H4 (cell line): ENCODE results near the gene NIPA2. TPM values are rescaled to one million over a fixed set of nuclear protein-coding genes. Genes with fewer than 3 reads are reported as not detected.
A peak's percentile ranks its signal among the peaks of the same experiment; 100 is the strongest.

Experiments used
- DNase-seq: peaks from one replicate; pipeline ENCODE4 v3.0.0-alpha.2; 2015; ENCODE audit warnings: low spot score
- total RNA-seq: library from RNA; depleted of rRNA; stranded (reverse); fragments of >200 nt; shearing (Covaris generic); gene quantifications from 2 replicates; pipeline ENCODE4 v1.2.3, GENCODE V29; 2014

Gene NIPA2
- total RNA-seq, 1 experiment from 2014 or later = 125 TPM

DNA sequence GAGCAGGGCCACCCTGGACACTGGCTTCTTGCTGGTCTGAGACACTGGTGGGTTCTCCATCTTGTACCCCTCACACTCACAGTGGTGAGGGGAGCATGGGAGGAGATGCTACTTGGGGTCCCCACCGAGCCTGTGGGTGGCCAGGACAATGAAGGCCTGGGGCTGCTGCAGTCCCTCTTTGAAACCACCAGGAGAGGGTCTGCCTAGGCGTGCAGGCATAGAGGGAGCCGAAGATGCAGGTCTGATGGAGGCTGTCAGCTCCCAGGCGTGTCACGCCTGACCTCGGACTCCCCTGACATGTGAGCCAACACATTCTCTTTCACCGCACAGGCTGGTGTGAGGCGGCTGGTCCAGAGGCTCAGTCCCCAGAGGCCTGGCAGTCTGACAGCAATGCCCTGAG is 39.1 kb downstream of the NIPA2 start:
- no peak for DNase-seq

DNA sequence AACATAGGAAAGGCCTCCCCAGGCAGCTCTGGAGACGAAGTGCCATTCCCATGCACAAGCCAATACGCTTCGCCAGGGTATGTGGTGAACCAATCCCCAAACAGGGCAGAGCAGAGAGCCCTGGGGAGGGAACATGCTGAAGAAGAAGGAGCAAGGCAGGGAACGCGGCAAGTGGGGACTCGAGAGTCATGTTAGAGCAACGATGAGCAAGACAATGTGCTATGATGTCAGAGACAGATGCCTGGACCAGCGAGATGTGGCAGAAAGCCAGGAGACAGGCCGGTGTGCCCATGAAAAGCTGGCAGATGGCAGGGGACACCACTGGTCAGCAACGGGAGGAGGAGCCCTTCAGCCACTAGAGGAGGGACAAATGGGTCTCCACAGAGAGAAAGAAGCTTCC is 39.6 kb downstream of the NIPA2 start:
- DNase-seq = no peak

DNA sequence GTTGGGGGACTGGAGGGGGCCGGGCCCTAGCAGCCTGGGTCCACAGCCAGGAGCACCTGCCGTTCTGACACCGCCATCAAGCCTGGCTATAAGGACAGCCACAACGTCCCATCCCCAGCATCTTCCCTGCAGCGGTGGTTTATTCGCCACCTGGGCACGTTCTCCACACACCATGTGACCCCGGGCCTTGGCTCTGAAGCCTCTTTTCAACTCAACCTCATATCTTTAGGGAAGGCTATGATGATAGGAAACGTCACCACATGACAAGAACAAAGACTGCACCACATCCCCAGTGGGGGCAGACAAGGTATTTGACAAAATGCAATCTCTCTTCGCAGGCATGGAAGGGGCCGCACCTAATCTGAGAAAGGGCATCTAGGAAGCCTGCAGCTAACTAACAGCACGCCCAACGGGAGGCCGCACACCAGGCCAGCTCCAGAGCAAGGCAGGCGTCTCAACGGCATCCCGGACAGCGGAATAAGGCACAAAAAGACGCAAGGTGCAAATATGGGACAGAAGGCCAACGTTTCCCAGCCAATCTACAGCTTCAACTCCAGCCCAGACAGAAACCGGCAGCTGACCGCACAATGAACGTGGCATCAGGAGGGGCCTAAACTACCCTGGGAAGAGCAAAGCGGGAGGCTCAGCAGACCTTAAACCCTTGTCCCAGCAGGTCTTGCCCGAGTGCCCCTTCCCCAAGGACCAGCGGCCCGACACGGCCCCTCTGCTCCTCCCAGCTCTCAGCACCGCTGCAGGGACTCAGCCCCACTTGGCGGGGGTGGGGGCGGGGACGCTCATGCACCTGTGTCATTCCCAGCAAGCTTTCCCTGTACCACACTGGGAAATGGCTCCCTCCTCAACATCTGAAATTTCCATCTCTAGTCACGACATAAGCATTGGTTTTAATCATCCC is 41.9 kb downstream of the NIPA2 start:
- DNase-seq = no peak

DNA sequence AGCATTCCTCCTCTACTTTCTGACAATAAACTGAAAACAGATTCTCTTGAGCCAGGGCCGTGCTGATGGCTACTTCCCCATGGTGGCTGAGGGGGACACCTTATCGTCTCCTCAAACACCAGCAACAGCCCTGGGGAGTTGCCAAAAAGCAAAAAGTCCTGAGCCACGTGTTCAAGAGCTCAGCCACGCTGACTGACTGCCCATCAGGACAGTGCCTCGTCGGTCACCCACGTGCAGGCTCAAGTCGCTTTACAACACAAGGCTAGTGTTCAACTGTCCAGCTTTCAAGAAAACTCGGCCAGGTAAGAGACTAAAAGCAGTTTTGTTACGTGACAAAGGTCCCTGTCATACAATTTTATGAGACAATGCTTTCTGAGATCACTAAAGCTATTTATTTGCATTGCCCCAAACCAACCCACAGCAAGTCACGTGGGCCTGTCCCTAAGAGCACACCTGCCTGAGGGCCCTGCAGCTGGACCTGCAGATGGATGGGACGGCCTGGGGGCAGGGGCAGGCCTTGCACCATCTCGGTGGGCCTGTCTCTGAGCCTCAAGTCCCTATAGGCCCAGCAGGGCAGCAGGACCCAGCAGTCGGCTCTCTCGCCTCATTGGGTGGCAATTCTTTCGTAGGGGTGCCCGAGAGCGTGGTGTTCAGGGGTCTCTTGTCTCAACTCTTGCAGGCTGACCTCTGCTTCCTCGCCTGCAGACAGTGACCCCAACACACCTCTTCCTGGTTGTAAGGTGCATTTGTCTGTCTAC is 42.7 kb downstream of the NIPA2 start:
- DNase-seq = no peak

DNA sequence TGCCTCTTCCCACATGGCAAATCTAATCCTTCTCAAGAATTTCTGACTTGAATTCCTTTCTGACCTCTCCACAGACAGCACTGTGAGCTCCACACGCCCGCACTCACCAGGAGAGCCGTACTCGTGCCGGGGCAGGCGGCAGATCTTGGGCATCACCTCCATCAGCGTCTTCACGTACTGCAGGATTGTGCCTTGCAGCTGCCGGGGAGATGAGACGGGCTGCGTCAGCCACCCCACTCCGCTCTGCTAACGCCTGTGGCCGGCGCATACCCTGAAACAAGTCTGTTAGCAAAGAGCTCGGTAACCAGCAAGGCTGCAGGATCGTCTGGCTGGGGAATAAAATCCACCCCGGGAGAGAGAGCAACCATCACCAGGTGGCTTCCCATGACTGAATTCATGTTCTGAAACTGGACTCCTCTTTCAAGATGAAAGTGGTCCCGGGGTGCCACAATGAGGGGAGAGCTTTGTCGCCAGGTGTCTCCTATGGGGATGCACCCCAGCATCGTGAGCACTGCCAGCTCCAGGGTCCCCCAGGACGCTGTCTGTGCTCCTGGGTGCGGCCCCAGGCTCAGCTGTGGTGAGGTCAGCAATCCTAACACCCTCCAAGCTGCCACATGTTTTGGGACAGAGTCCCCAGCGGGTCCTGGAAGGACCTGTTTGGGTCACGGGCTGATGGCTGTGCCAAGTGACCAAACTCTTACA is 43.4 kb downstream of the NIPA2 start:
- DNase-seq = no peak

DNA sequence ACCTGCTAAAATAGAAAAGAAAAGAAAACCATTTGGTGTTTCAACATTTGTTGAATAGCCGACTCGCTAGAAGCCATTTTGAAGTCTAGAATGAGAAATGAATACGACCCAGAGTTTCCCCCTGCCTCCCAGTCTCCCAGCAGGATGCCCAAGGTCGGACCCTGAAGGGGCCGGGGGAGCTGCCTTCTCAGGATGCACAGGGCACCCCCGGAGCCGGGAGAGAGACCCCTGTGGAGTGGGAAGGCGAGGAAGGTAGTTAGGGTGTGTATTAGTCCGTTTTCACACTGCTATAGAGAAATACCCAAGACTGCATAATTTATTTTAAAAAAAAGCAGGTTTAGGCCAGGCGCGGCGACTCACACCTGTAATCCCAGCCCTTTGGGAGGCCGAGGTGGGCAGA is 44.7 kb downstream of the NIPA2 start:
- no peak for DNase-seq

DNA sequence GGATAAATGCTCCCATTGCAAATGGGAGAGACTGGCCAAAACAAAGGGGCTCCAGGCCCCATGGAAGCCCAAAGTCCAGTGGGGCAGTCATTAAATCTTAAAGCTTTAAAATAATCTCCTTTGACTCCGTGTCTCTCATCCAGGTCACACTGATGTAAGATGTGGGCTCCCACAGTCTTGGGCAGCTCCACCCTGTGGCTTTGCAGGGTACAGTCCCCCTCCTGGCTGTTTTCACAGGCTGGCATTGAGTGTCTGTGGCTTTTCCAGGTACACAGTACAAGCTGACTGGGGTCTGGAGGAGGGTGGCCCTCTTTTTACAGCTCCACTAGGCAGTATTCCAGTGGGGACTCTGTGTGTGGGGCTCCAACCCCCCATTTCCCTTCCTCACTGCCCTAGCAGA is 45.9 kb downstream of the NIPA2 start:
- DNase-seq = no peak

DNA sequence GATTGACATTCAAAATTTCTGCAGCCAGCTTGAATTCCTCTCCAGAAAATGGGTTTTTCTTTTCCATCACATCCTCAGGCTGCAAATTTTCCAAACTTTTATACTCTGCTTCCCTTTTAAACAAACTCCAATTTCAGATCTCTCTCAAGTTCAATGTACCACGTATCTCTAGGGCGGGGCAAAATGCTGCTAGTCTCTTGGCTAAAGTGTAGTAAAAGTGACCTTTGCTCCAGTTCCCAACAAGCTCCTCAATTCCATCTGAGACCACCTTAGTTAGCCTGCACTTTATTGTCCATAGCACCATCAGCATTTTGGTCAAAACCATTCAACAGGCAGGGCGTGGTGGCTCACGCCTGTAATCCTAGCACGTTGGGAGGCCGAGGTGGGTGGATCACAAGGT is 46.7 kb downstream of the NIPA2 start:
- no peak for DNase-seq

DNA sequence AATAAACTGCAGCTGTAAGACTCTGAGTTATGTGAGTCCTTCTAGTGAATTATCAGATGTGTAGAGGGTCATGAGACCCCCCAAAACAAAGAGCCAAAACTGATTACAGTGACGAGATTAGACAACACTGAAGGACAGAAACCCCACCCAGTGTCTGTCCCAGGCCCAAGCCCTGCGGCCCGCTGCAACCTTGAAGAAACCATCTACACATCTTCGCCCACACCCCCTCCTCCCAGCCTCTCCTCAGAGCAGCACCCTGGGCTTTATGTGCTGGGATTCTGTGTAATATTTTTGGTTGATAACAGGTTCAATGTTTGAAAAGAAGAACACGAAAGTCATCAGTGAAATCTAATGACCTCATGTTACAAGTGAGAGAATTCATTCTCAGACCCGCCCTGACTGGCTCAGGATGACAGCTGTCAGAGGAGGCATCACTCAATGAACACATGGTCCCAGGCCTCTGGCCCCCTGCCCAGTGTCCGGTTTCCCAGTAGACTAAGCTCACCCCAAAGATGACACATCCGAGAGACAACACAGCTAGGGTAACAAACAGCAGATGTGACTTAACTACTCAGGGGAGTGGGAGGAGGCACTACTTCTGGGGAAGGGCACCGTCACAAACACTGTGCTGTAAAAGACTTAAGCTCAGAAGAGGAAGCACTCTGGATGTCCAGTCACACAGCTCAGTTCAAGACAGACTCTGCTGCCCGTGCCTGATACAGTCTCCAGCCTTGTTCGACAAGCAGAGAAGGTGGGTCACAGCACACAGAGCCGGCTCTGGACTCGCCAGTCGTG is 48.9 kb downstream of the NIPA2 start:
- DNase-seq = no peak

DNA sequence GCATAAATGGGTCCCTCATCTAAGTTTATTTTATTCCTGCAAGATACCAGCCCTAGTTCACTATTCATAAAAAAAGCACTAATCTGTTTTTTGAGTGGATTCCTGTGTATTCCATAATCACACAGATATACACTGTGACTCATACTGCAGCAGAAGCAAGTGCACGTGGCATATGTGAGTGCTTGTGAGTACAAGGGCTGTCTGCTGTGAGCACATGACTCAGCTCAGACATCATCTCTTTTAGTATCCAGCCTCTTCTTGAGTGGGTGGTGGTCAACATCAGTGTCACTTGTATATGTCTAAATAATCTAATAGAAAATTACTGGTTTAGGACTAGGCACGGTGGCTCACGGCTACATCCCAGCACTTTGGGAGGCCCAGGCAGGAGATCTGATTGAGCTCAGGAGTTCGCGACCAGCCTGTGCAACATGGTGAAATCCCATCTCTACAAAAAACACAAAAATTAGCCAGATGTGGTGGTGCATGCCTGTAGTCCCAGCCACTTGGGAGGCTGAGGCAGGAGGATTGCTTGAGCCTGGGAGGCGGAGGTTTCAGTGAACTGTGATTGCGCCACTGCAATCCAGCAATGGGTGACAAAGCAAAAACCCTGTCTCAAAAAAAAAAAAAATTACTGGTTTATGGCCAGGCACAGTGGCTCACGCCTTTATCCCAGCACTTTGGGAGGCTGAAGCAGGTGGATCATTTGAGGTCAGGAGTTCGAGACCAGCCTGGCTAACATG is 49.8 kb downstream of the NIPA2 start:
- DNase-seq = peak; percentile 78

DNA sequence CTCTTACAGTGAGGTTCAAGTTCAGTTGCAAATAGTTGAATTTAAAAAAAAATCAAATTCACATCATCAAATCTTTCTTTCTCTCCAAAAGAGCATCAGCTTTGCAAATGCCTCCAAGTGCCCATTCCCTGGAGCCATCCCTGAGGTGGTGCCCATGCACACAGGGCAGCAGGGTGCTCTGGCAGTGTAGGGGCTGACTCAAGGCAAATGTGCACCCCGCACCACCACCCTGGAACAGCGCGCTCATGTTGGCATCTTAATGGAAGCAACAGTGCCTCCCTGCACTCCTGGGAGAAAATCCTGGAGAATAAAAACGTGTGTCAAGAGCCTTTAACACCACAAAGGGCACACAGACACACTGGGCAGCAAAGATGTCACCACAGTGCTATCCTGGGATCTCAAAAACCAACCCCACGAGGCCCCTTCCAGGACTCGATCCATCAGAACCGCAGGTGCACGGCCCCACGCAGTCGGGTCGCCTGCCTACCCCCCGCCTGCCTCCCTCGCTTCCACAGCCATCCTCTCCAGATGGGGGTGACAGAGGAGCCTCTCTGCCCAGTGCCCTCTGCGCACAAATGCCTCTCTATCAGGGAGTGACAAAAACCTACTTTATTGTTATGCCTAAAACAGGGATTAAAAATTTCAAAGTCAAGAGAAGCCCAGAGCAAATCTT is 50.8 kb downstream of the NIPA2 start:
- DNase-seq = no peak

DNA sequence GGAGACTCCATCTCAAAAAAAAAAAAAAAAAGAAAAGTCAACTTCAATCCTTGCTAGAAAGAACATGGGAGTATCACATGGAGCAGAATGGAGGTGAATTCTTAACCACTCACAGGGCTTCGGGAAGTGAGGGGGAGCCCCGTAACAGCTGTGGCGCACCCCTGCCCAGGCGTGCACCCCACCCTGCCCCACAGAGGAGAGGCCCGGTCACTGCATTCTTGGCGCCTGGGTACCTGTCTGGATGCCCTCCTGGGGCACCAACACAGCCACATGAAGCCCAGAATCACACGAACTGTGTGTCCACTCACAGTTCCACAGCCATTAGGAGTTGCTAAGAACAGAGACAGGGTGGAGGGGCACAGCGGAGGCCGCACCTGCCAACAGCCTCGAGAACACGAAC is 51.8 kb downstream of the NIPA2 start:
- no peak for DNase-seq

DNA sequence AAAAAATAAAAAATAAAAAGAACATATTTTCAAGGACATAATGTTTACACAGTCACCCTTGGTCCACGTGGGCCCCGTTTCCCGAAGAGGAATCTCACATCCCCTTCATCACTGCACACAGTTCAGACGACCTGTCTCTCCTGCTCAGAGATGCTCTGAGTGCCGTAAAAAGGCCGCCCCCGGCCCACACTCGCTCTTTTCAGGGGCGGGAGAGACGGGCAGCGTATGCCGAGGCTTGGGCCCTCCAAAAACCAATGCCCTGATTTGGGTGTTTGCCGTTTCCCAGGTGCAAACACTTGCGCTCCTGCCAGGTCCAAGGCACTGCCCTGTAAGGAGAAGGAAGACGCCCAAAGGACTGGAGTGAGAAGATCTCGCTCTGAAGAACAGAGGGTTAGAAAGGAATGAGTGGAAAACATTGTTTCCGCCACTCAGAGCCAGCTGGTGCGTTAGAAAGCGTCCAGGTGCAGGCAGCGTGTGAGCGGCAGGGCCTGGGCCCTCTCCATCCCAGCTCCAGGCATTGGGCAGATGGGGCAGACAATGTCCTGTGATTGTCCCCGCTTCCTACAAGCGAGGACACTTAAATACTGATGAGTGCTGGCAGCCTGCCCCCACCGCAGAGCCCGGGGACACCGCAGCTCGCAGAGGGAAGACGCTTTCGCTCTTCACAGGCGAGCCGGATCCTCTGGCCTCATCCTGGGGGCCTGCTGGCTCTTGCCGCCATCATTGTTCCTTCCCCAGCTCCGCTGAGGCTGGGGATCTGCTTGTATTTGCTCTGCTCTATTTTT is 53.2 kb downstream of the NIPA2 start:
- DNase-seq = no peak

DNA sequence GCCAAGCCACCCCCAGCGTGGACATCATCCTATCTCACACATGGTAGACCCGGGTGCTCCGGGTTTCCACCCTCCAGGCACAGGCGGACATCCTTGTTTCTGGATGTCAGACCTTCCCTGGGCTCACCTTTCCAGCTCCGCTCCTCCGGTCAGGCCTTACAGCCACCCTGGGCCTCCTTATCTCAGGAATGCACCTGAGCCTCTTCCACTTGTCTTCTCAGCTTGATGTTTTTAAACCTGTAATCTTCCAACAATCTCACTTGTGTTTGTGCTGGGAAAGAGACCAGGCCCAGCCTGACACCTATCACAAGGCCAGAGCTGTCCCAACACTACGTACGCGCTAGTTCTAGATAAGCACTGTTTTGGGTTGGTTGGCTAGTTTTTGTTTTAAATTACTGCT is 53.9 kb downstream of the NIPA2 start:
- DNase-seq = no peak

DNA sequence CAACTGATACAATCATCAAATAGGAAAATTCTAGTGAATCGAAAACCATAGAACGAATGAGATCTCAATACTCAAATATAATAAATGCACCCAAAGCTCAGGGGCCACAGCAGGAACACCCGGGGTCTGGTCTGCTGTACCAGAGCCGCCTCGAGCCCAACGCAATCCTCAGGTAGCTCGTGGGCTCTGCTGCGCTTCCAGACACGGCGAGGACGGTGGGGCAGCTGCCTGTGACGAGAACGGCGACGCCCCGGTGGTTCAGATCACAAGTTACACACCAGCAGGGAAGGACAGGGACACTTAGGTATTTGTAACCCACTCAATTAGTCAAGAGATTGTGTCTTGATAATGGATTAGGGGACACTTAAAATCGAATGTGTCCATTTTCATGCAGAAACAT is 54.6 kb downstream of the NIPA2 start:
- no peak for DNase-seq

DNA sequence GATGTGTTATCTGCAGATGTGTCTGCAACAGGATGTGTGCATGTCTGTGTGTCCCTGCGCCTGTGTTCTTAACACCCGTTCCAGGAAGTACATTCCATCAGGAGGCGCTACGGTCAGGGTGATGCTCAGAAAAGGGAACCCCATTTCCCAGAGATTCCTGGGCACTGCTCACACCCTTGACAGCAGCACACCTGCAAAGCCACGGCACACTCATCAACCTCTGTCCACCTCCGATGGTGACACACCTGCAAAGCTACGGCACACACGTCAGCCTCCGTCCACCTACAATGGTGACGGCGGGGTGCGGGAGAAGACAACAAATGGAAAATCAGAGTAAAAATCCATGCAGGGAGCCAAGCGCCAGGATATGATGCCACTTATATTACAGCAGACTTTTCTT is 55.4 kb downstream of the NIPA2 start:
- DNase-seq = no peak

DNA sequence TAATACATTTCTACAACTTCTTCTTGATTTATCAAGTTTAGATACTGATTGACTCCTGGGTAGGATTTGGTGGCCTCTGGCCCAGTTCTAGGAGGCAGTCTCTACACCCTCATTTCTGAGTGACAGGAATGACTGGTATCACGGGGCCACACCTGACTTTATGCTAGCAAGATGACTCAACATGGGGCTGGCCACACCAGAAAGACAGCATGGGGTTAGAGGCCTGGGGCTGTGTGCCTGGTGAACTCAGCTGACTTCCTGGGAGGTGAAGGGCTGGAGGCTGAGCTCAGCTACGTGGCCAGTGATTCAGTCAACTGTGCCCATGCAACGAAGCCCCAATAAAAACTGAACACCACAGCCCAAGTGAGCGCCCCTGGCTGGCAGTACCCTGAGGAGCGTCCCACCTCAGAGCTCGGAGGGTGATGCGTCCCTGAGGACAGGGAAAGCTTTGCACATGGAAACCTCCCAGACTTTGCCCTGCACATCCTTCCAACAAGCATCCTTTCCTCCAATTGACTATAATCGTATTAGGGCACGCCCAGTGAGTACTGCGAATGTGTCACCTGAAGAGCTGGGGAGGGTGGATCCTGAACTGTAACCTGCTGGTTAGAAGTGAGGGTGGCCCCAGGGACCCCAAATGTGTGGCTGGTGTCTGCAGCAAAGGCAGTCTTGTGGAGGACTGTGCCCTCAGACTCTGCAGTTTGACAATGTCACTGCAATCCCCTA is 57.2 kb downstream of the NIPA2 start:
- DNase-seq = peak; percentile 57

DNA sequence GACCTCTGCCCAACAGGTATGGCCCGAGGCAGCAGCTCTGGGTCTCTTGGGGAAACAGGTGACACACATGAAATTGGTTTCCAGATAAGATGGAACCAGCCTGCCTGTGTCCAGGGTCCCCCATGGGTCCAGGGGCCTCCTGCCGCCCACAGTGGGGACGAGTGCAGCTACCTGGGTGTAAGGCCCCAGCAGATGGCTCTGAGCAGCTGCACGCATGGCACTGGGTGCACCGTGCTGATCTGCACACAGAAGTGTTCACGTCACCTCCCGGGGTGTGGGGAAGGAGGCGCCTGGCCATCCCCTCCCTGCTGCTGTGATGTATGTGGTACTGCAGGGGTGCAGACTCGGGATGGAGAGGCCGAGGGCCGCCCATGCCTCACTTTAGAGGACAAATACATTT is 63.6 kb downstream of the NIPA2 start:
- no peak for DNase-seq

DNA sequence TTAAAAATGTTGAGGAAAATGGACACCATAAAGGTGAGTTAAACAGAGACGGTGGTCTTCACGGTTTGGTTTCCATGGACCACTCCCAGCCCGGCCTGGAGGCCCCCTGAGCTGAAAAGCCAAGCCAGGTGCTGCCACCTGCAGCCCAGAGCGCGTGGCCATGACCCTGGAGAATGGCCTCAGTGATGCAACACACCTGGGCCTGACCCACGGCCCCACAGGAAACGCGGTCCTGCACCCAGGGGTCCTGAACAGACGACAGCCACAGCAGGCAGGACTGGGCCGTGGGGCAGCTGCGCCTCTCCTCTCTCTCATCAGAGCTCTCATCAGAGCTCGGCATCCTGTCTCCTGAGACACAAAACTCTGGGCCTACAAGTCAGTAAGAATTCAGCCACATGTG is 64.1 kb downstream of the NIPA2 start:
- no peak for DNase-seq
